Measurements from ENCODE around the gene SLC38A8. TPM values are rescaled to one million over a fixed set of nuclear protein-coding genes. Genes with fewer than 3 reads are reported as not detected.

Gene SLC38A8
- total RNA-seq, 1 experiment from 2014 or later: not detected

DNA sequence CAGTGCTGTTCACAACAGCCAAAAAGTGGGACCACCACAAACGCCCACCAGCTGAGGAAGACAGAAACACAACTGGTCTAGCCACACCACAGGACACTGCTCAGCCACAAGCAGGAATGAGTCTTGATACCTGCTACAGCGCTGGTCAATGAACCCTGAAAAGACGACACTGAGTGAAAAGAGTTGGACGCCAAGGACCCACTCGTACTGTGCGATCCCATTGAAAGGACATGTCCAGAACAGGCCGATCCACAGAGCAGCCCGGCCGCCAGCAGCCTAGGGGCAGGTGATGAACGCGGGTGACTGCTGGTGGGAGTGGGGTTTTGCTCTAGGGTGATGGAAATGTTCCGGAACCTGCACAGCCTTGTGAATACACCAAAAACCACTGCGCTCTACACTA is 10.6 kb upstream of the SLC38A8 start:
- Histone ChIP-seq H3K36me3 (ENCODE audit: control insufficient read depth, insufficient read depth, low read length) (no peaks in the 10 kb centered on the region), H3K27ac (ENCODE audit: low read length) (no peak overlapping the region), H3K27me3 (ENCODE audit: control insufficient read depth, insufficient read depth, low read length) (no peaks in the 10 kb centered on the region), H3K4me1 (ENCODE audit: control insufficient read depth, insufficient read depth, low read length) (no peaks in the 10 kb centered on the region), H3K9me3 (ENCODE audit: control insufficient read depth, insufficient read depth, low read depth, low read length) (no peaks in the 10 kb centered on the region), H3K4me3 (ENCODE audit: low read depth in 2 of 2, low read length in 2 of 2) (no peak overlapping the region)
- ChIA-PET POLR2A (no interaction called here), CTCF (interaction anchor here (0.6 kb wide), 1 partner anchor 94 kb away, joined by 6 read pairs; no protein-coding TSS in a partner anchor)
- ATAC-seq: no peak
- intact Hi-C loops (cut with micrococcal nuclease; ENCODE audit: unreplicated experiment): no loop called here
- no TSS peak for BruUV-seq (replicated peaks)
- in situ Hi-C loops (cut with HindIII; ENCODE audit: low pct_unique_long_range_greater_than_20kb, low sequenced_read_pairs): no loop called here
- no peak for DNase-seq (ENCODE audit: low read depth, low spot score)
- TF ChIP-seq, protein P1, sequence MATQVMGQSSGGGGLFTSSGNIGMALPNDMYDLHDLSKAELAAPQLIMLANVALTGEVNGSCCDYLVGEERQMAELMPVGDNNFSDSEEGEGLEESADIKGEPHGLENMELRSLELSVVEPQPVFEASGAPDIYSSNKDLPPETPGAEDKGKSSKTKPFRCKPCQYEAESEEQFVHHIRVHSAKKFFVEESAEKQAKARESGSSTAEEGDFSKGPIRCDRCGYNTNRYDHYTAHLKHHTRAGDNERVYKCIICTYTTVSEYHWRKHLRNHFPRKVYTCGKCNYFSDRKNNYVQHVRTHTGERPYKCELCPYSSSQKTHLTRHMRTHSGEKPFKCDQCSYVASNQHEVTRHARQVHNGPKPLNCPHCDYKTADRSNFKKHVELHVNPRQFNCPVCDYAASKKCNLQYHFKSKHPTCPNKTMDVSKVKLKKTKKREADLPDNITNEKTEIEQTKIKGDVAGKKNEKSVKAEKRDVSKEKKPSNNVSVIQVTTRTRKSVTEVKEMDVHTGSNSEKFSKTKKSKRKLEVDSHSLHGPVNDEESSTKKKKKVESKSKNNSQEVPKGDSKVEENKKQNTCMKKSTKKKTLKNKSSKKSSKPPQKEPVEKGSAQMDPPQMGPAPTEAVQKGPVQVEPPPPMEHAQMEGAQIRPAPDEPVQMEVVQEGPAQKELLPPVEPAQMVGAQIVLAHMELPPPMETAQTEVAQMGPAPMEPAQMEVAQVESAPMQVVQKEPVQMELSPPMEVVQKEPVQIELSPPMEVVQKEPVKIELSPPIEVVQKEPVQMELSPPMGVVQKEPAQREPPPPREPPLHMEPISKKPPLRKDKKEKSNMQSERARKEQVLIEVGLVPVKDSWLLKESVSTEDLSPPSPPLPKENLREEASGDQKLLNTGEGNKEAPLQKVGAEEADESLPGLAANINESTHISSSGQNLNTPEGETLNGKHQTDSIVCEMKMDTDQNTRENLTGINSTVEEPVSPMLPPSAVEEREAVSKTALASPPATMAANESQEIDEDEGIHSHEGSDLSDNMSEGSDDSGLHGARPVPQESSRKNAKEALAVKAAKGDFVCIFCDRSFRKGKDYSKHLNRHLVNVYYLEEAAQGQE (IDR thresholded peaks at IDR 0.05; ENCODE audit: insufficient read depth in 1 of 2, low read depth in 2 of 2, low read length in 1 of 2): no peak
- TF ChIP-seq, protein P2, sequence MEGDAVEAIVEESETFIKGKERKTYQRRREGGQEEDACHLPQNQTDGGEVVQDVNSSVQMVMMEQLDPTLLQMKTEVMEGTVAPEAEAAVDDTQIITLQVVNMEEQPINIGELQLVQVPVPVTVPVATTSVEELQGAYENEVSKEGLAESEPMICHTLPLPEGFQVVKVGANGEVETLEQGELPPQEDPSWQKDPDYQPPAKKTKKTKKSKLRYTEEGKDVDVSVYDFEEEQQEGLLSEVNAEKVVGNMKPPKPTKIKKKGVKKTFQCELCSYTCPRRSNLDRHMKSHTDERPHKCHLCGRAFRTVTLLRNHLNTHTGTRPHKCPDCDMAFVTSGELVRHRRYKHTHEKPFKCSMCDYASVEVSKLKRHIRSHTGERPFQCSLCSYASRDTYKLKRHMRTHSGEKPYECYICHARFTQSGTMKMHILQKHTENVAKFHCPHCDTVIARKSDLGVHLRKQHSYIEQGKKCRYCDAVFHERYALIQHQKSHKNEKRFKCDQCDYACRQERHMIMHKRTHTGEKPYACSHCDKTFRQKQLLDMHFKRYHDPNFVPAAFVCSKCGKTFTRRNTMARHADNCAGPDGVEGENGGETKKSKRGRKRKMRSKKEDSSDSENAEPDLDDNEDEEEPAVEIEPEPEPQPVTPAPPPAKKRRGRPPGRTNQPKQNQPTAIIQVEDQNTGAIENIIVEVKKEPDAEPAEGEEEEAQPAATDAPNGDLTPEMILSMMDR (IDR thresholded peaks at IDR 0.05): no peak
- TF ChIP-seq SIN3A (IDR thresholded peaks at IDR 0.05; ENCODE audit: borderline replicate concordance, insufficient read depth, low read depth, low read length): no peak
- TF ChIP-seq POLR2AphosphoS5 (IDR thresholded peaks at IDR 0.05; ENCODE audit: low read depth, low read length): no peak
- no peak for TF ChIP-seq TCF7L2 (IDR thresholded peaks at IDR 0.05; ENCODE audit: low read depth, low read length)

DNA sequence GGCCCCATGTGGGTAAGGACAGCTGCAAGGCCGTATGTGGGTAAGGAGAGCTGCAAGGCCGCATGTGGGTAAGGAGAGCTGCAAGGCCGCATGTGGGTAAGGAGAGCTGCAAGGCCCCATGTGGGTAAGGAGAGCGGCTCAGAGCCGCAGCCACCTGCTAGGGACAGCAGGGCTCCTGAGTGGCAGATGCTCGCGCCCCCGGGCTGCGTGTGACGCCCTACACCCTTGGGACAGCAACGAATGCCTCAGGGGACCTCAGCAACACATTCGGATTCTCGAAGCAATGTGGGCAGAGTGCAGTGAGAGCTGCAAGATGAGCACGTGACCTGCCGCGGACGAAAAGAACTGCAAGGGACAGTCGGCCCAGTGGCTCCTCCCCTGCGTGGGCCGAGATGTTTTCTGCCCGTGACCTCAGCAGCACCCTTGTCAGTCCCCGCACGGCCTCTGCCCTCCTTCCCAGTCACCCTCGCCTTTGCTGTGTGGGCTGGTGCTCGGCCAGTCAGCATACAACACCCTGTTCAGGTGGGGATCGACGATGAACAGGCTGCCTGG is 9.6 kb upstream of the SLC38A8 start:
- CTCF ChIA-PET: no interaction called here
- in situ Hi-C loops (cut with HindIII; ENCODE audit: low pct_unique_long_range_greater_than_20kb, low sequenced_read_pairs) (no loop called here), intact Hi-C loops (cut with micrococcal nuclease; ENCODE audit: unreplicated experiment) (no loop called here)
- no peaks in the 10 kb centered on the region for H3K9me3 ChIP-seq (ENCODE audit: control insufficient read depth, insufficient read depth, low read depth, low read length)
- no peaks in the 10 kb centered on the region for H3K27me3 ChIP-seq (ENCODE audit: control insufficient read depth, insufficient read depth, low read length)
- no peak for ATAC-seq
- TF ChIP-seq, protein P1 (IDR thresholded peaks at IDR 0.05; ENCODE audit: insufficient read depth in 1 of 2, low read depth in 2 of 2, low read length in 1 of 2): no peak
- TF ChIP-seq POLR2AphosphoS5 (IDR thresholded peaks at IDR 0.05; ENCODE audit: low read depth, low read length) (no peak), TCF7L2 (IDR thresholded peaks at IDR 0.05; ENCODE audit: low read depth, low read length) (no peak), SIN3A (IDR thresholded peaks at IDR 0.05; ENCODE audit: borderline replicate concordance, insufficient read depth, low read depth, low read length) (no peak)
- TF ChIP-seq, protein P2 (IDR thresholded peaks at IDR 0.05): no peak
- DNase-seq (ENCODE audit: low read depth, low spot score): no peak
- no peaks in the 10 kb centered on the region for H3K4me1 ChIP-seq (ENCODE audit: control insufficient read depth, insufficient read depth, low read length)
- H3K36me3 ChIP-seq (ENCODE audit: control insufficient read depth, insufficient read depth, low read length): no peaks in the 10 kb centered on the region
- H3K4me3 ChIP-seq (ENCODE audit: low read depth in 2 of 2, low read length in 2 of 2): no peak overlapping the region
- POLR2A ChIA-PET: no interaction called here
- H3K27ac ChIP-seq (ENCODE audit: low read length): no peak overlapping the region
- BruUV-seq (replicated peaks): no TSS peak

All from Panc1 (cell line).